IMR-90 (cell line): Measurements from ENCODE around the gene CHAF1B. TPM values are rescaled to one million over a fixed set of nuclear protein-coding genes. Genes with fewer than 3 reads are reported as not detected.

Source experiments
- ATAC-seq: fragments of 200-7000 bp; cut with Tn5 transposase; 2 replicates; pipeline ENCODE4 v1.9.1; 2020; ENCODE audit warnings: low read depth, mild to moderate bottlenecking, moderate library complexity
- BruUV-seq: library from RNA; stranded (reverse); fragments of 400-500 nt; replicated peaks from 2 replicates; lab custom pipeline; 2021; lab: Mats Ljungman, UMichigan
- CTCF ChIA-PET: fragments of 300-600 bp; formaldehyde crosslinking; extraction: SDS; loops from one replicate; lab custom pipeline; 2021; ENCODE audit warnings: antibody characterized with exemption; lab: Yijun Ruan, JAX
- POLR2A ChIA-PET: fragments of 300-600 bp; sonication (Branson Sonifier 250); formaldehyde crosslinking; loops from one replicate; lab custom pipeline; 2022; ENCODE audit warnings: antibody characterized with exemption; ENCODE audit not compliant: unreplicated experiment; lab: Charles Lee
- DNase-seq: peaks from one replicate; pipeline ENCODE4 v3.0.0; 2013
- H2AFZ ChIP-seq: replicated peaks from 2 replicates; pipeline ENCODE3; 2013; ENCODE audit warnings: low read length, mild to moderate bottlenecking; ENCODE audit not compliant: poor library complexity
- H2AK5ac ChIP-seq: 2 replicates; pipeline ENCODE4 v1.6.1; 2013; ENCODE audit warnings: low read depth, low read length, inconsistent platforms
- H2AK9ac ChIP-seq: replicated peaks from 2 replicates; pipeline ENCODE3; 2013; ENCODE audit warnings: mild to moderate bottlenecking, low read depth, low read length, moderate library complexity; ENCODE audit not compliant: poor library complexity
- H2BK120ac ChIP-seq: 2 replicates; pipeline ENCODE4 v1.6.1; 2013; ENCODE audit warnings: low read depth, low read length, inconsistent platforms
- H2BK15ac ChIP-seq: 3 replicates; pipeline ENCODE4 v1.6.1; 2013; ENCODE audit warnings: low read depth, low read length, inconsistent platforms
- H2BK20ac ChIP-seq: 2 replicates; pipeline ENCODE4 v1.6.1; 2013; ENCODE audit warnings: low read depth, mild to moderate bottlenecking, inconsistent platforms, low read length, moderate library complexity
- H2BK5ac ChIP-seq: 2 replicates; pipeline ENCODE4 v1.6.1; 2013; ENCODE audit warnings: mild to moderate bottlenecking, low read depth, low read length, inconsistent platforms; ENCODE audit not compliant: poor library complexity, severe bottlenecking
- H3K14ac ChIP-seq: replicated peaks from 2 replicates; pipeline ENCODE4 v1.6.1; 2013; ENCODE audit warnings: low read depth, low read length, inconsistent platforms
- H3K18ac ChIP-seq: 2 replicates; pipeline ENCODE4 v1.6.1; 2013; ENCODE audit warnings: low read depth, low read length, control low read depth
- H3K23ac ChIP-seq: 2 replicates; pipeline ENCODE4 v1.6.1; 2013; ENCODE audit warnings: low read depth, low read length, inconsistent platforms
- H3K27ac ChIP-seq: 2 replicates; pipeline ENCODE4 v1.5.1; 2013; ENCODE audit warnings: mild to moderate bottlenecking, control low read depth, low read length; ENCODE audit not compliant: insufficient read depth
- H3K27me3 ChIP-seq: 2 replicates; pipeline ENCODE4 v1.6.1; 2013; ENCODE audit warnings: low read length; ENCODE audit not compliant: control insufficient read depth, insufficient read depth
- H3K36me3 ChIP-seq: 2 replicates; pipeline ENCODE4 v1.6.1; 2013; ENCODE audit warnings: low read length, mixed read lengths; ENCODE audit not compliant: control insufficient read depth, insufficient read depth
- H3K4ac ChIP-seq: 2 replicates; pipeline ENCODE4 v1.6.1; 2013; ENCODE audit warnings: low read depth, low read length, inconsistent platforms
- H3K4me1 ChIP-seq: 2 replicates; pipeline ENCODE4 v1.6.1; 2013; ENCODE audit warnings: low read length, mixed read lengths; ENCODE audit not compliant: control insufficient read depth, insufficient read depth
- H3K4me2 ChIP-seq: 2 replicates; pipeline ENCODE4 v1.6.1; 2013; ENCODE audit warnings: low read depth, mild to moderate bottlenecking, control low read depth, low read length, moderate library complexity
- H3K4me3 ChIP-seq: 2 replicates; pipeline ENCODE4 v1.5.1; 2013; ENCODE audit warnings: low read depth, mild to moderate bottlenecking, control low read depth, low read length, moderate library complexity; ENCODE audit not compliant: insufficient read depth
- H3K56ac ChIP-seq: 2 replicates; pipeline ENCODE4 v1.6.1; 2013; ENCODE audit warnings: low read length, inconsistent platforms; ENCODE audit not compliant: insufficient read depth; ENCODE audit errors: extremely low read depth
- H3K79me1 ChIP-seq, 2 experiments: 2 replicates each; pipeline ENCODE4 v1.6.1; 2013; ENCODE audit warnings: low read length in 2 of 2, inconsistent platforms in 1 of 2, low read depth in 1 of 2
- H3K9ac ChIP-seq: 2 replicates; pipeline ENCODE4 v1.6.1; 2013; ENCODE audit warnings: low read depth, low read length, control low read depth
- H3K9me1 ChIP-seq: 2 replicates; pipeline ENCODE4 v1.6.1; 2013; ENCODE audit warnings: low read length, inconsistent platforms; ENCODE audit not compliant: insufficient read depth
- H3K9me3 ChIP-seq: 2 replicates; pipeline ENCODE4 v1.6.1; 2013; ENCODE audit warnings: low read length; ENCODE audit not compliant: control insufficient read depth, insufficient read depth
- H4K20me1 ChIP-seq: 2 replicates; pipeline ENCODE4 v1.6.1; 2013; ENCODE audit warnings: low read length, inconsistent platforms; ENCODE audit not compliant: insufficient read depth
- H4K5ac ChIP-seq: 2 replicates; pipeline ENCODE4 v1.6.1; 2013; ENCODE audit warnings: mild to moderate bottlenecking, low read depth, low read length, control low read depth
- H4K8ac ChIP-seq, 2 experiments: 2 replicates each; pipeline ENCODE4 v1.6.1; 2013; ENCODE audit warnings: low read depth in 2 of 2, low read length in 2 of 2, control low read depth in 1 of 2, inconsistent platforms in 1 of 2
- H4K91ac ChIP-seq: 2 replicates; pipeline ENCODE4 v1.6.1; 2013; ENCODE audit warnings: low read depth, low read length, inconsistent platforms; ENCODE audit not compliant: insufficient read depth
- MAZ ChIP-seq: IDR thresholded peaks from 2 replicates; pipeline ENCODE4 v1.6.1; 2012; ENCODE audit warnings: low read depth, mild to moderate bottlenecking, low read length, improper control_type of control experiment, moderate library complexity, borderline replicate concordance
- NFE2L2 ChIP-seq: fragments of 150-350 bp; IDR thresholded peaks from 2 replicates; pipeline ENCODE4 v1.6.1; 2016; ENCODE audit warnings: low read depth, mild to moderate bottlenecking, low read length
- WGBS, 2 experiments: methylation state at CpG; one replicate each; pipeline versions ENCODE4 v1.1.5 to v1.1.7; 2013; ENCODE audit warnings: missing lambda C conversion rate in 2 of 2; ENCODE audit not compliant: insufficient read length in 1 of 2; ENCODE audit errors: extremely low coverage in 2 of 2; 5-methylcytosine and 5-hydroxymethylcytosine counted together
- dilution Hi-C: fragments of 300-500 bp; cut with HindIII; formaldehyde crosslinking; loops from one replicate; pipeline ENCODE4 v1.14.3; 2018; ENCODE audit warnings: low sequenced_read_pairs; ENCODE audit not compliant: unreplicated experiment
- in situ Hi-C: fragments of 300-500 bp; cut with MboI; formaldehyde crosslinking; loops from 3 replicates; pipeline ENCODE4 v1.14.3; 2019; ENCODE audit warnings: low sequenced_read_pairs, inconsistent platforms, mixed read lengths
- intact Hi-C: fragments of 100-400 bp; cut with micrococcal nuclease; formaldehyde crosslinking; loops from 2 replicates; pipeline ENCODE4 v1.10.0; 2022
- polyA plus RNA-seq, 3 experiments: library from polyadenylated mRNA; depleted of rRNA; stranded (reverse); fragments of >200 nt; gene quantifications; 2 replicates each; pipeline ENCODE4 v1.2.3, GENCODE V29; 2012; ENCODE audit warnings: low replicate concordance in 1 of 3
- total RNA-seq: library from RNA; depleted of rRNA; stranded (reverse); fragments of >200 nt; gene quantifications from 2 replicates; pipeline ENCODE4 v1.2.3, GENCODE V29; 2012

CHAF1B gene
- total and polyA plus RNA-seq, 2 of the 4 experiments (the other 2 are of a cell fraction), result 4.5 to 6.4 TPM

DNA sequence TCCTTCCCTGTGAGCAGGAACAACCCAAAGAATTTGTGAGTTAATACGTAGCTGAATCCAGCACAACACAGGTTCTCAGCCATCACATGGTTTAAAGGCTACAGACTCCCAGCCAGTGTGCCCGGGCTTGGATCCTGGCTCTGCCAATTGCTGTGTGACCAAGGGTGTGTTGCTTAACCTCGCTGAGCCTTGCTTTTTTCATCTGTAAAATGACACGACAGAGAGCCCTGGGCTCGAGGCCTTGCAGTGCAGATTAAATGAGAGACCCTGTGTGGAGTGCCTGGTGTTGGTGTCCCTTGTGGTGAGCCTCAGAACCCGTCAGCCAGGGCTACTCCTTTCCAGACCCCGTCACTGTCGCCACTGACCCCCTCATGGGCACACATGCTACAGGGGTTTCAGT lies 39.4 kb downstream of the CHAF1B start:
- no peak overlapping the region for H2BK120ac ChIP-seq
- intact Hi-C loops, result no loop called here

More for the DNA sequence above, 39.4 kb downstream of the CHAF1B start:
- in situ Hi-C loops, result loop anchor here (5.0 kb wide), 1 partner anchor 503 kb away; no protein-coding TSS in a partner anchor
- Histone ChIP-seq H2AK9ac (no peak overlapping the region), H3K4ac (no peak overlapping the region), H3K14ac (no peak overlapping the region), H4K91ac (no peak overlapping the region), H2AFZ (no peak overlapping the region), H3K36me3 (no peaks in the 10 kb centered on the region), H3K23ac (no peak overlapping the region), H4K20me1 (no peaks in the 10 kb centered on the region), H3K9me3 (no peaks in the 10 kb centered on the region), H3K18ac (no peak overlapping the region), H3K79me1 (no peaks in the 10 kb centered on the region; a peak in 2 of 4 replicates), H2BK20ac (no peak overlapping the region), H3K4me3 (no peak overlapping the region), H4K5ac (no peak overlapping the region), H3K4me1 (peaks cover 9% of the 10 kb centered on the region), H3K9me1 (peaks cover 8% of the 10 kb centered on the region), H3K9ac (no peak overlapping the region), H3K27me3 (no peaks in the 10 kb centered on the region), H2AK5ac (peak overlapping the region; percentile 26; the same call in 1 of the 2 replicates), H3K27ac (no peak overlapping the region), H2BK5ac (no peak overlapping the region), H3K4me2 (no peak overlapping the region), H2BK15ac (no peak overlapping the region), H3K56ac (no peak overlapping the region), H4K8ac (no peak overlapping the region)
- DNase-seq (no peak), ATAC-seq (no peak)
- CTCF ChIA-PET, result interaction anchor here (1.2 kb wide), 1 partner anchor 493 kb away, joined by 3 read pairs; no protein-coding TSS in a partner anchor
- BruUV-seq, result no TSS peak
- POLR2A ChIA-PET, result no interaction called here
- TF ChIP-seq MAZ (no peak), NFE2L2 (no peak)
- WGBS, 2 experiments, result 100% methylated on average over 3 of the region's 8 CpGs; no CpG with 5 or more reads in 1 of the 2 experiments
- dilution Hi-C loops, result no loop called here
